ENCODE measurements around the gene CLIP3.

DNA sequence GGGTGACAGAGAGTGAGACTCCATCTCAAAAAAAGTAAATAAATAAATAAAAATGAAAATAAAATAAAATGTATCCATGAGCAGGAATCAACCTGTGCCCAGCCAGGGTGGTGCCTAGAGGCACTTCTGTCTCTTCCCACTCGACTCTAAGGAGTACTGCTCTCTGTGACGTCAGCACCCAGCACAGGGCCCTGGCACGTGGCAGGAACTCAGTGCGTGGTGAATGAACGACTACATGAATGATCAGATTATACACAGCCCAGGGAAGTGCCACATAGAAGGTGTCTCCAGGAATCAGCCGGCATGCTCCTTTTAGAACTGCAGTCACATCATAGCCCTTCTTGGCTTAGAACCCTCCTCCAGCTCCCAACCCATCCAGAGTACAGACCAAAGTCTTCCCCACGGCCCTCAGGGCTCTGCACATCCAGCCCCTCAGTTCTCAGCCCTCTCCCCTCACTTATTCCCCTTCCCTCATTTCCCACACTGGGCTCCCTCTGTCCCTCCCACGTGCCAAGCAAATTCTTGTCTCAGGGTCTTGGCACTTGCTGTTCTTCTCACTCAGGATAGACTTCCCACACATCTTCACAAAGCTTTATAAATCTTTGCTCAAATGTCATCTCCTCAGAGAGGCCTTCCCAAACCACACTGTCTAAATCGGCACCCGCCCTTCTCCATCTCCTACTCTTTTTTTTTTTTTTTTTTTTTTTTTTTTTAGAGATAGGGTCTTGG, 4.2 kb downstream of the CLIP3 start:
- TF ChIP-seq, protein P1, sequence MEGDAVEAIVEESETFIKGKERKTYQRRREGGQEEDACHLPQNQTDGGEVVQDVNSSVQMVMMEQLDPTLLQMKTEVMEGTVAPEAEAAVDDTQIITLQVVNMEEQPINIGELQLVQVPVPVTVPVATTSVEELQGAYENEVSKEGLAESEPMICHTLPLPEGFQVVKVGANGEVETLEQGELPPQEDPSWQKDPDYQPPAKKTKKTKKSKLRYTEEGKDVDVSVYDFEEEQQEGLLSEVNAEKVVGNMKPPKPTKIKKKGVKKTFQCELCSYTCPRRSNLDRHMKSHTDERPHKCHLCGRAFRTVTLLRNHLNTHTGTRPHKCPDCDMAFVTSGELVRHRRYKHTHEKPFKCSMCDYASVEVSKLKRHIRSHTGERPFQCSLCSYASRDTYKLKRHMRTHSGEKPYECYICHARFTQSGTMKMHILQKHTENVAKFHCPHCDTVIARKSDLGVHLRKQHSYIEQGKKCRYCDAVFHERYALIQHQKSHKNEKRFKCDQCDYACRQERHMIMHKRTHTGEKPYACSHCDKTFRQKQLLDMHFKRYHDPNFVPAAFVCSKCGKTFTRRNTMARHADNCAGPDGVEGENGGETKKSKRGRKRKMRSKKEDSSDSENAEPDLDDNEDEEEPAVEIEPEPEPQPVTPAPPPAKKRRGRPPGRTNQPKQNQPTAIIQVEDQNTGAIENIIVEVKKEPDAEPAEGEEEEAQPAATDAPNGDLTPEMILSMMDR (IDR thresholded peaks at IDR 0.05): no peak
- no peak for TF ChIP-seq POLR2A (IDR thresholded peaks at IDR 0.05)
